Left ventricle myocardium inferior (tissue), 1 donor: Measurements from ENCODE around the gene GLT1D1. TPM values are rescaled to one million over a fixed set of nuclear protein-coding genes. Genes with fewer than 3 reads are reported as not detected.

ENCODE experiments used
- DNase-seq: peaks from one replicate; pipeline ENCODE4 v3.0.0-alpha.2; 2020
- H3K27ac ChIP-seq: fragments of 200-600 bp; replicated peaks from 2 replicates; pipeline ENCODE4 v1.8.0; 2021
- H3K27me3 ChIP-seq: fragments of 200-600 bp; 2 replicates; pipeline ENCODE4 v1.8.0; 2021; ENCODE audit warnings: low read depth
- H3K36me3 ChIP-seq: fragments of 200-600 bp; 2 replicates; pipeline ENCODE4 v1.8.0; 2021
- H3K4me1 ChIP-seq: fragments of 200-600 bp; 2 replicates; pipeline ENCODE4 v1.8.0; 2021
- H3K4me3 ChIP-seq: fragments of 200-600 bp; 2 replicates; pipeline ENCODE4 v1.8.0; 2021; ENCODE audit warnings: mild to moderate bottlenecking, moderate library complexity
- H3K9me3 ChIP-seq: fragments of 200-600 bp; replicated peaks from 2 replicates; pipeline ENCODE4 v1.8.0; 2021
- CTCF ChIP-seq: fragments of 200-600 bp; IDR thresholded peaks from 2 replicates; pipeline ENCODE4 v1.8.0; 2021; ENCODE audit warnings: antibody characterized with exemption, mild to moderate bottlenecking, borderline replicate concordance
- intact Hi-C: fragments of 100-400 bp; cut with micrococcal nuclease; formaldehyde crosslinking; loops from one replicate; pipeline ENCODE4 v1.11.0; 2022
- total RNA-seq: library from RNA; stranded (reverse); fragmentation: NEBNext Ultra II Directional; extraction: Animal tissue kit (Norgen Biotek cat#: 25700); gene quantifications from one replicate; pipeline ENCODE4 v1.2.1, GENCODE V29; 2021
- donor health status: DM: no; HTN: yes; CAD: no; lungs with severe emphysema.

Gene GLT1D1
- total RNA-seq, 1 donor from 2014 or later = 11.8 TPM

- intact Hi-C loops = no loop called here
- peaks cover 52% of the 10 kb centered on the region for H3K4me1 ChIP-seq
- TF ChIP-seq CTCF = no peak
- peak overlapping the region; percentile 42 for H3K27ac ChIP-seq
- no peaks in the 10 kb centered on the region for H3K27me3 ChIP-seq
- H3K4me3 ChIP-seq = no peak overlapping the region
- no peak for DNase-seq
- H3K36me3 ChIP-seq = peaks cover 51% of the 10 kb centered on the region
- peaks cover 5% of the 10 kb centered on the region for H3K9me3 ChIP-seq
Measured at GRCh38 chr12:128808651-128809050, 44.6 kb upstream of the GLT1D1 start.

GRCh38 chr12:128810182-128811127, 42.8 kb upstream of the GLT1D1 start:
- Histone ChIP-seq H3K9me3 (no peaks in the 10 kb centered on the region), H3K27me3 (no peaks in the 10 kb centered on the region), H3K4me3 (peak overlapping the region; percentile 45), H3K36me3 (peaks cover 44% of the 10 kb centered on the region), H3K27ac (peak overlapping the region; percentile 90), H3K4me1 (peaks cover 58% of the 10 kb centered on the region)
- peak; percentile 71 for DNase-seq
- intact Hi-C loops = no loop called here
- no peak for TF ChIP-seq CTCF

GRCh38 chr12:128811806-128812205, 41.5 kb upstream of the GLT1D1 start:
- H3K36me3 ChIP-seq = peaks cover 36% of the 10 kb centered on the region
- H3K27me3 ChIP-seq = no peaks in the 10 kb centered on the region
- intact Hi-C loops = no loop called here
- peak overlapping the region; percentile 90 for H3K27ac ChIP-seq
- no peak for TF ChIP-seq CTCF
- H3K4me1 ChIP-seq = peaks cover 71% of the 10 kb centered on the region
- H3K9me3 ChIP-seq = no peaks in the 10 kb centered on the region
- DNase-seq = no peak
- H3K4me3 ChIP-seq = no peak overlapping the region

- H3K4me1 ChIP-seq = peaks cover 87% of the 10 kb centered on the region
- H3K9me3 ChIP-seq = no peaks in the 10 kb centered on the region
- peaks cover 20% of the 10 kb centered on the region for H3K36me3 ChIP-seq
- no peak overlapping the region for H3K4me3 ChIP-seq
- no peak for DNase-seq
- no peaks in the 10 kb centered on the region for H3K27me3 ChIP-seq
- no peak for TF ChIP-seq CTCF
- H3K27ac ChIP-seq = peak overlapping the region; percentile 37
- intact Hi-C loops = no loop called here
Measured at GRCh38 chr12:128813392-128813791, 39.9 kb upstream of the GLT1D1 start.

GRCh38 chr12:128813883-128814282, 39.4 kb upstream of the GLT1D1 start:
- intact Hi-C loops = no loop called here
- DNase-seq = no peak
- Histone ChIP-seq H3K9me3 (no peaks in the 10 kb centered on the region), H3K27me3 (no peaks in the 10 kb centered on the region), H3K4me1 (peaks cover 92% of the 10 kb centered on the region), H3K36me3 (peaks cover 15% of the 10 kb centered on the region), H3K27ac (peak overlapping the region; percentile 37), H3K4me3 (no peak overlapping the region)
- no peak for TF ChIP-seq CTCF
